AG09319 (cell line): Measurements from ENCODE around the gene AHCYL1.
"Not testable (repeated sequence)": the region's sequence is repeated elsewhere in the genome, so short reads cannot be mapped to it uniquely, and the experiment has no call there.

Experiments
- DNase-seq: peaks from one replicate; pipeline ENCODE4 v3.0.0-alpha.2; 2010; ENCODE audit warnings: low read depth; ENCODE audit errors: extremely low read depth
- TF ChIP-seq, protein P1 (sequence below): IDR thresholded peaks from 2 replicates; pipeline ENCODE4 v1.5.1; 2011; ENCODE audit warnings: low read depth, mild to moderate bottlenecking, inconsistent platforms, low read length, moderate library complexity

AHCYL1 gene

DNA sequence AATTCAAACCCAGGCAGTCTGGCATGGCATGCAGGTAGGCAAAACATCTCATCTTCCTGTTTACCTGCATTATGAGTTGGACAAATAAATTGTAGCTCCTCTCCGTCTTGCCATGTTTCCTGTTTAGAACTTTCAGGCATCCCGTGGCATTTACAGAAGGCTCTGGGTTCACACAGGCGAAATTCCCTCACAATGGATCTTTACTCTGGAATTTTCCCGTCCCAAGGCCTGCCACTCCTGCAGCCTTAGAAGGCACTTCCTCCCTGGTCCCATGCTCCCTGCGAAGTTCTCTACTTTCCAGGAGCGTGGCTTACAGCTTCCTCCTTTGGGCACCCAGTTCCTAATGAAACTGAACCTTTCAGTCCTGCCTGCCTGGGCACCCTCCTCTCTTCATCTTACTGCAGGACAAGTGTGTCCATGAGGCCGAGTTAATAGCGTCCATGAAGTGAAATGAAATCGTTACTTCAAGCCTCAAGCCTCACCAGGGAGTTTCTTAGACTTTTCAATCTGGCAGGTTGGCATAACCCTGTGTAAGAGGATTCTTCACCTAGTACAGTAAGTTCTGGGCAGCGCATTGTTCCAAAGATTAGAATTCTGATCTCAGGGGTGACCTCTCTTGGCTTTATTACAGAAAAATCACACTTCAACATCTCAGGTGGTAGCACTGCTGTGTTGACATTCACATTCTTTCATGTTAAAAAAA lies 36.8 kb upstream of the AHCYL1 start:
- no peak for DNase-seq
- TF ChIP-seq, protein P1, sequence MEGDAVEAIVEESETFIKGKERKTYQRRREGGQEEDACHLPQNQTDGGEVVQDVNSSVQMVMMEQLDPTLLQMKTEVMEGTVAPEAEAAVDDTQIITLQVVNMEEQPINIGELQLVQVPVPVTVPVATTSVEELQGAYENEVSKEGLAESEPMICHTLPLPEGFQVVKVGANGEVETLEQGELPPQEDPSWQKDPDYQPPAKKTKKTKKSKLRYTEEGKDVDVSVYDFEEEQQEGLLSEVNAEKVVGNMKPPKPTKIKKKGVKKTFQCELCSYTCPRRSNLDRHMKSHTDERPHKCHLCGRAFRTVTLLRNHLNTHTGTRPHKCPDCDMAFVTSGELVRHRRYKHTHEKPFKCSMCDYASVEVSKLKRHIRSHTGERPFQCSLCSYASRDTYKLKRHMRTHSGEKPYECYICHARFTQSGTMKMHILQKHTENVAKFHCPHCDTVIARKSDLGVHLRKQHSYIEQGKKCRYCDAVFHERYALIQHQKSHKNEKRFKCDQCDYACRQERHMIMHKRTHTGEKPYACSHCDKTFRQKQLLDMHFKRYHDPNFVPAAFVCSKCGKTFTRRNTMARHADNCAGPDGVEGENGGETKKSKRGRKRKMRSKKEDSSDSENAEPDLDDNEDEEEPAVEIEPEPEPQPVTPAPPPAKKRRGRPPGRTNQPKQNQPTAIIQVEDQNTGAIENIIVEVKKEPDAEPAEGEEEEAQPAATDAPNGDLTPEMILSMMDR, result no peak

DNA sequence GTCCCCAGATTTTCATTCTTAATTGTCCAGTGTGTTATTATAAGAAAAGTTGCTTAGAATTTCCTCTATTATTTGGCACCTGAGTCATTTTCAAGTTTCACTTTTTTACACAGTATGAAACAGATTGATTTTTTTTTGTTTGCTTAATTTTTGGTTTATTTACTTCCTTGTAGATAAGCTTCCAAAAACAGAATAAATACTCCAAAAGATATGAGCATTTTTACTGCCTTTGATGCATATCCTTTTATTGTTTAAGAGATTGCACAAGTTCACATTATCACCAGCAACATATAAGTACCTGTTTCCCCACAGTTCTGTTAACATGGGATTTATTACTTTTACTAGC lies 36.3 kb upstream of the AHCYL1 start:
- no peak for DNase-seq
- TF ChIP-seq, protein P1, result no peak

DNA sequence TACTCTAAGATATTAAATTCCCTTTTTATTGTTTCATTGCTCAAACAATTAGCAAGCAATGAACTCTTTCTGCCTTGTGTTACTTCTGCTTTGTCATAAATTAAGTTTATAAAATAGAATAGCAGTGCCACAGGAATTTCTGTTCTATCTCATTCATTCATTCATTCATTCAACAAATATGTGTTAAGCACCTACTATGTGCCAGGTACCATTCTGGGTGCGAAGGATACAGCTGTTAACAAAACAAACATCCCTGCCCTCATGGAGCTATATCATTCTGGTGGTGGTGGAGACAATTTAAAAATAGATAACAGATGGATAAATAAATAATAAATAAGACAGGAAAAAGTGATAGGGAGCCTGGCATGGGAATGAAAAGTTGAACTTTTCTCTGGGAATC lies 34.5 kb upstream of the AHCYL1 start:
- no peak for DNase-seq
- TF ChIP-seq, protein P1, result no peak

DNA sequence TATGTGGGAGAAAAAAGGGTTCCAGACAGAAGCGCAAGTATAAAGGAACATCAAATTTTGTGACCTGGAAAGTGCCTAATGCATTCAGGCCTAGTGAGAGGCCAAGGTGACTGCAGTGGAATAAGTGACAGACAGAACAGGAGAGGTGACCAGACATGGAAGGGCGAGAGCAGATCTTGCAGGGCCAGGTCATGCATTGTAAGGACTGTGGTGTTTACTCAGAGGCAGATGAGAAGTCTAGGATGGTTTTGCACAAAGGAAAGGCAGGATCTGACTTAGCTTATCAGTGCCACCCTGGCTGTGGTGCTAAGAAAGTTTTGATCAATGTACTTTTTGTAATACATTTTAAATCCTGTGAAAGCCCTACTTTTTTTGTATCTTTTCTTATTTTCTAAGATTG lies 34.1 kb upstream of the AHCYL1 start:
- DNase-seq, result no peak
- TF ChIP-seq, protein P1, result no peak

DNA sequence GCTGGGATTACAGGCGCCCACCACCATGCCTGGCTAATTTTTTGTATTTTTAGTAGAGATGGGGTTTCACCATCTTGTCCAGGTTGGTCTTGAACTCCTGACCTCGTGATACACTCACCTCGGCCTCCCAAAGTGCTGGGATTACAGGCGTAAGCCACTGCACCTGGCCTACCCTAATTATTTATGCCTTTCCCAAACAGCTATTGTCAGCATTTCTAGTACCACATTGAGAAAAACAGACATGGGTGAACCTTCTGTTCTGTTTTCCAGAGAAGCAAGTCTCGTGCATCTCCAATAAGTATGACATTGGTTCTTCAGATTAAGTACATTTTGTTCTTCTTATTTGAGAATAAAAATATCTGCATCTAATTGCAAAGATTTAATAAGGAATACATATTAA lies 33.1 kb upstream of the AHCYL1 start:
- not testable (repeated sequence) for DNase-seq

DNA sequence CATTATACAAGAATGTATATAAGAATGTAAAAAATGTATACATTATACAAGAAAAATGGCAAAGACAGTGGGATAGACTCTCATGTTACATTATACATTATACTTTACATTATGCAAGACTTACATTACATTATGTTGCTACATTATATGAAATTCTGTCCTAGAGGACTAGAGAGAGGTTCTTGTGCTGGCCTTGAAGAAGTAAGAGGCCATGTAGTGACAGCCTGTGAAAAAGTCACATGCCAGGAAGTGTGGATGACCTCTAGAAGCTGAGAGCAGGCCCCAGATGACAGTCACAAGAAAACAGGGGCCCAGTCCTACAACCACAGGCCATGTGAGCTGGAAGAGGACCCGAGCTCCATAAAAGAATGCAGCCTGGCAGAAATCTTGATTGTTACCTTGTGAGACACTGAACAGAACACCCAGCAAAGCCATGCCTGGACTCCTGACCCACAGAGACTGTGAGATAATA lies 30.5 kb upstream of the AHCYL1 start:
- TF ChIP-seq, protein P1, result no peak

DNA sequence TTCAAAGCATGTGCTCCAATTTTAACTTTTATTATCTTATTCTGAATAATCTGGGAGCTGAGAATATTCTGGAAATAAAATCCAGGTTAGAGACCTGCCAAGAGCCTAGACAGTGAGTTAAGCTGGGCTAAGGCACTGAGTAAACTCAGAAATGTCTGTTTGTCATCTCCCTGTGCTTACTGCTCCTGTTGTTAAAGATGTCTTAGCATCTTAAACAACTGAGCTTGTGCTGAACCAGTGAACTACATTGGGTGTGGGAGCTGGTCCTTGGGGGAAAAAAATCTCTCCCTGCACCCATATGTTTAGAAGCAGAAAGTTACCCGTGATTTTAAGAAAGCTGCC lies 25.0 kb upstream of the AHCYL1 start:
- no peak for DNase-seq
- TF ChIP-seq, protein P1, result no peak

More for the DNA sequence above, 30.5 kb upstream of the AHCYL1 start:
- DNase-seq, result no peak

DNA sequence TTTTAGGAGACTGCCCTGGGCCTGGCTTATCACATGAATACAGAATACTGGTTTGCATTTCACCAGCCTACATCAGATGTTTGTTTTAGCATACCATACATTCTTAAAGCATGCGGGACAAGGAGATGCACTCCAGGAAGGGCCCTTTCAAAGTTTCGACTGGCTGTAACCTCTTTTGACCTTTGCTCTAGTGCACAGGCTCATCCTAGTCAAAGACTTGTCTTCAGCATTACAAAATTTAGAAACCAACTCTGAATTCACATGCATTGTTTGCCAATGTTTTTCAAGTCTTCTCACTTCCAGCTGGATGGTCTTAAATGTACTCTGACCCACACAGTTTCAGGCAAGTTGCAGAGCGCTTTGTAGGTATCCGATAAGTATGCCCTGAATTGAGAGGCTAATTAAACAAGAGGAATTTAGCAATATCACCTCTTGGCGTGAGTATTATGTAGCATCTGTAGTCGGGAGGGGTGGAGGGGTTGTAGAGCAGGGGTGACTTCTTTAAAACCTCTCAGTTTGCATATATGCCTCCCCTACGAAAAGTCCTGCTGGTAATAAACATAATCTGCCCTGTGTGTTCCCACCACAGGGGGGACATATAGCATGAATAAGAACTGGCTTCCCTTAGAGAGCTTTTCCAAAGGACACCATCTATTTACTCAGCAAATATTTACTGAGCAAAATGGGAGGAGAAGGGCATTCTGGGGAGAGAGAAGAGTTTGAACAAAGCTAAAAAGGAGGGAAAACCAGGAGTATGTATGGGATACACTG lies 24.4 kb upstream of the AHCYL1 start:
- TF ChIP-seq, protein P1, result no peak
- peak; percentile 48 for DNase-seq
